Neural cell (in vitro differentiated cells): ENCODE data around the gene EYS. TPM values are rescaled to one million over a fixed set of nuclear protein-coding genes. Genes with fewer than 3 reads are reported as not detected.

ENCODE experiments used
- H2AFZ ChIP-seq: fragments of 200-600, 300-800 bp; sonication (generic), shearing (Covaris generic); 2 replicates; pipeline ENCODE4 v1.6.0; 2014; ENCODE audit warnings: low read depth, mild to moderate bottlenecking, antibody characterized with exemption, low read length, moderate library complexity
- H3F3A ChIP-seq: fragments of 200-600 bp; shearing (Covaris generic); 2 replicates; pipeline ENCODE4 v1.6.1; 2016; ENCODE audit warnings: mild to moderate bottlenecking, moderate library complexity, mixed read lengths, antibody characterized with exemption, low read length; ENCODE audit not compliant: insufficient read depth, poor library complexity, severe bottlenecking
- H3K27ac ChIP-seq: fragments of 200-600, 300-800 bp; sonication (generic), shearing (Covaris generic); 2 replicates; pipeline ENCODE4 v1.5.1; 2014; ENCODE audit warnings: mild to moderate bottlenecking, low read length, moderate library complexity
- H3K27me3 ChIP-seq: fragments of 300-800, 200-600 bp; sonication (generic), shearing (Covaris generic); 2 replicates; pipeline ENCODE4 v1.6.0; 2014; ENCODE audit warnings: mild to moderate bottlenecking, low read depth, low read length, moderate library complexity; ENCODE audit not compliant: insufficient read depth
- H3K36me3 ChIP-seq: fragments of 300-800, 200-600 bp; sonication (generic), shearing (Covaris generic); 2 replicates; pipeline ENCODE4 v1.5.1; 2014; ENCODE audit warnings: mild to moderate bottlenecking, antibody characterized with exemption, low read length, moderate library complexity; ENCODE audit not compliant: insufficient read depth
- H3K4me2 ChIP-seq: fragments of 300-800, 200-600 bp; sonication (generic), shearing (Covaris generic); 2 replicates; pipeline ENCODE4 v1.6.0; 2014; ENCODE audit warnings: mild to moderate bottlenecking, low read length
- H3K4me3 ChIP-seq: fragments of 300-800, 200-600 bp; sonication (generic), shearing (Covaris generic); 2 replicates; pipeline ENCODE4 v1.5.1; 2014; ENCODE audit warnings: mild to moderate bottlenecking, low read length, moderate library complexity
- H3K79me2 ChIP-seq: fragments of 200-600 bp; shearing (Covaris generic); replicated peaks from 2 replicates; pipeline ENCODE4 v1.6.0; 2014; ENCODE audit warnings: mild to moderate bottlenecking, low read length, moderate library complexity; ENCODE audit not compliant: insufficient read depth
- H3K9ac ChIP-seq: fragments of 300-800, 200-600 bp; sonication (generic), shearing (Covaris generic); 2 replicates; pipeline ENCODE4 v1.6.1; 2016; ENCODE audit warnings: mild to moderate bottlenecking, low read length, mixed read lengths
- H3K9me2 ChIP-seq: fragments of 200-600 bp; shearing (Covaris generic); 2 replicates; pipeline ENCODE4 v1.6.1; 2016; ENCODE audit warnings: mild to moderate bottlenecking, low read length, mixed read lengths; ENCODE audit not compliant: insufficient read depth
- H3K9me3 ChIP-seq: fragments of 200-600, 300-800 bp; sonication (generic), shearing (Covaris generic); 2 replicates; pipeline ENCODE4 v1.6.1; 2016; ENCODE audit warnings: mild to moderate bottlenecking, mixed run types, low read length, moderate library complexity, mixed read lengths
- H4K20me1 ChIP-seq: fragments of 200-600 bp; shearing (Covaris generic); 2 replicates; pipeline ENCODE4 v1.6.1; 2016; ENCODE audit warnings: mild to moderate bottlenecking, mixed run types; ENCODE audit not compliant: insufficient read depth
- EP300 ChIP-seq: fragments of 450-650 bp; conservative IDR thresholded peaks from 2 replicates; pipeline ENCODE4 v1.6.1; 2014; ENCODE audit warnings: antibody characterized with exemption, mild to moderate bottlenecking, moderate library complexity; ENCODE audit not compliant: poor library complexity, severe bottlenecking
- EZH2 ChIP-seq: fragments of 200-600, 300-800 bp; shearing (Covaris generic), sonication (generic); IDR thresholded peaks from 2 replicates; pipeline ENCODE4 v1.6.1; 2014; ENCODE audit warnings: antibody characterized with exemption, low read length, borderline replicate concordance, mild to moderate bottlenecking; ENCODE audit not compliant: insufficient read depth, poor library complexity, severe bottlenecking
- MXI1 ChIP-seq: fragments of 450-650 bp; conservative IDR thresholded peaks from 2 replicates; pipeline ENCODE4 v1.6.1; 2014; ENCODE audit warnings: antibody characterized with exemption, mild to moderate bottlenecking; ENCODE audit not compliant: poor library complexity, severe bottlenecking
- POLR2AphosphoS5 ChIP-seq: IDR thresholded peaks from 2 replicates; pipeline ENCODE4 v1.6.1; 2012
- RAD21 ChIP-seq: fragments of 450-650 bp; conservative IDR thresholded peaks from 2 replicates; pipeline ENCODE4 v1.6.1; 2014; ENCODE audit warnings: antibody characterized with exemption, mild to moderate bottlenecking, moderate library complexity
- SMC3 ChIP-seq: fragments of 450-650 bp; conservative IDR thresholded peaks from 2 replicates; pipeline ENCODE4 v1.6.1; 2014; ENCODE audit warnings: antibody characterized with exemption, mild to moderate bottlenecking, moderate library complexity; ENCODE audit not compliant: poor library complexity
- TAF1 ChIP-seq: IDR thresholded peaks from 2 replicates; pipeline ENCODE4 v1.6.1; 2012; ENCODE audit warnings: low read depth
- polyA plus RNA-seq: library from polyadenylated mRNA; depleted of rRNA; stranded (reverse); fragments of >200 nt; gene quantifications from 2 replicates; pipeline ENCODE4 v1.2.3, GENCODE V29; 2014
- TF ChIP-seq, protein P1 (sequence below): fragments of 450-650 bp; IDR thresholded peaks from 2 replicates; pipeline ENCODE4 v1.5.1; 2014; ENCODE audit warnings: antibody characterized with exemption, mild to moderate bottlenecking, moderate library complexity; ENCODE audit not compliant: poor library complexity, severe bottlenecking
- TF ChIP-seq, protein P2 (sequence below): IDR thresholded peaks from 2 replicates; pipeline ENCODE4 v1.6.1; 2012; ENCODE audit warnings: borderline replicate concordance

Gene EYS
- polyA plus RNA-seq, 1 donor from 2014 or later, result 0.38 TPM

DNA sequence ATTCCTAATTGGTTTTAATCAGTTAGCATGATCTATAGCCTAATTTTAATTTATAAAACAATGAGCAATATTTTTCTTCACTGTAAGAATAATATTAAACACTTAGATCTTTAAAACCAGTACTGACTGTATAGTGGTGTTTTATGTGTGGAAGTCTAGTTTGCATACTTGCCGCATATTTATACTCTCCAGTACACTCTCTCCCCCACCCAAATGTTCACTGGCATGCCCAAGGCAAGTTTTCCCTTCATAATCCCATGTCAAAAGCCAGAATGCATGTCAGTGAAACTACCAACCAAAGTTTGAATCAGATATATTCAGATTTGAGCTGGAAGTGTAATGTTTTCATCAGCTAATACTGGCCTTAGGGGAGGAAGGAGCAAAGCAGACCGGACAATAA lies 1565.3 kb downstream of the EYS start:
- Histone ChIP-seq H3K79me2 (no peaks in the 10 kb centered on the region), H3K4me2 (no peak overlapping the region), H3F3A (no peaks in the 10 kb centered on the region), H4K20me1 (no peaks in the 10 kb centered on the region), H3K9ac (no peak overlapping the region), H2AFZ (no peak overlapping the region), H3K9me2 (no peaks in the 10 kb centered on the region), H3K9me3 (no peaks in the 10 kb centered on the region), H3K4me3 (no peak overlapping the region), H3K36me3 (no peaks in the 10 kb centered on the region), H3K27ac (no peak overlapping the region), H3K27me3 (no peaks in the 10 kb centered on the region)
- TF ChIP-seq EZH2 (no peak), SMC3 (no peak), RAD21 (no peak), EP300 (no peak), POLR2AphosphoS5 (no peak), TAF1 (no peak), MXI1 (no peak)
- TF ChIP-seq, protein P1, sequence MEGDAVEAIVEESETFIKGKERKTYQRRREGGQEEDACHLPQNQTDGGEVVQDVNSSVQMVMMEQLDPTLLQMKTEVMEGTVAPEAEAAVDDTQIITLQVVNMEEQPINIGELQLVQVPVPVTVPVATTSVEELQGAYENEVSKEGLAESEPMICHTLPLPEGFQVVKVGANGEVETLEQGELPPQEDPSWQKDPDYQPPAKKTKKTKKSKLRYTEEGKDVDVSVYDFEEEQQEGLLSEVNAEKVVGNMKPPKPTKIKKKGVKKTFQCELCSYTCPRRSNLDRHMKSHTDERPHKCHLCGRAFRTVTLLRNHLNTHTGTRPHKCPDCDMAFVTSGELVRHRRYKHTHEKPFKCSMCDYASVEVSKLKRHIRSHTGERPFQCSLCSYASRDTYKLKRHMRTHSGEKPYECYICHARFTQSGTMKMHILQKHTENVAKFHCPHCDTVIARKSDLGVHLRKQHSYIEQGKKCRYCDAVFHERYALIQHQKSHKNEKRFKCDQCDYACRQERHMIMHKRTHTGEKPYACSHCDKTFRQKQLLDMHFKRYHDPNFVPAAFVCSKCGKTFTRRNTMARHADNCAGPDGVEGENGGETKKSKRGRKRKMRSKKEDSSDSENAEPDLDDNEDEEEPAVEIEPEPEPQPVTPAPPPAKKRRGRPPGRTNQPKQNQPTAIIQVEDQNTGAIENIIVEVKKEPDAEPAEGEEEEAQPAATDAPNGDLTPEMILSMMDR, result no peak
- TF ChIP-seq, protein P2, sequence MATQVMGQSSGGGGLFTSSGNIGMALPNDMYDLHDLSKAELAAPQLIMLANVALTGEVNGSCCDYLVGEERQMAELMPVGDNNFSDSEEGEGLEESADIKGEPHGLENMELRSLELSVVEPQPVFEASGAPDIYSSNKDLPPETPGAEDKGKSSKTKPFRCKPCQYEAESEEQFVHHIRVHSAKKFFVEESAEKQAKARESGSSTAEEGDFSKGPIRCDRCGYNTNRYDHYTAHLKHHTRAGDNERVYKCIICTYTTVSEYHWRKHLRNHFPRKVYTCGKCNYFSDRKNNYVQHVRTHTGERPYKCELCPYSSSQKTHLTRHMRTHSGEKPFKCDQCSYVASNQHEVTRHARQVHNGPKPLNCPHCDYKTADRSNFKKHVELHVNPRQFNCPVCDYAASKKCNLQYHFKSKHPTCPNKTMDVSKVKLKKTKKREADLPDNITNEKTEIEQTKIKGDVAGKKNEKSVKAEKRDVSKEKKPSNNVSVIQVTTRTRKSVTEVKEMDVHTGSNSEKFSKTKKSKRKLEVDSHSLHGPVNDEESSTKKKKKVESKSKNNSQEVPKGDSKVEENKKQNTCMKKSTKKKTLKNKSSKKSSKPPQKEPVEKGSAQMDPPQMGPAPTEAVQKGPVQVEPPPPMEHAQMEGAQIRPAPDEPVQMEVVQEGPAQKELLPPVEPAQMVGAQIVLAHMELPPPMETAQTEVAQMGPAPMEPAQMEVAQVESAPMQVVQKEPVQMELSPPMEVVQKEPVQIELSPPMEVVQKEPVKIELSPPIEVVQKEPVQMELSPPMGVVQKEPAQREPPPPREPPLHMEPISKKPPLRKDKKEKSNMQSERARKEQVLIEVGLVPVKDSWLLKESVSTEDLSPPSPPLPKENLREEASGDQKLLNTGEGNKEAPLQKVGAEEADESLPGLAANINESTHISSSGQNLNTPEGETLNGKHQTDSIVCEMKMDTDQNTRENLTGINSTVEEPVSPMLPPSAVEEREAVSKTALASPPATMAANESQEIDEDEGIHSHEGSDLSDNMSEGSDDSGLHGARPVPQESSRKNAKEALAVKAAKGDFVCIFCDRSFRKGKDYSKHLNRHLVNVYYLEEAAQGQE, result no peak

DNA sequence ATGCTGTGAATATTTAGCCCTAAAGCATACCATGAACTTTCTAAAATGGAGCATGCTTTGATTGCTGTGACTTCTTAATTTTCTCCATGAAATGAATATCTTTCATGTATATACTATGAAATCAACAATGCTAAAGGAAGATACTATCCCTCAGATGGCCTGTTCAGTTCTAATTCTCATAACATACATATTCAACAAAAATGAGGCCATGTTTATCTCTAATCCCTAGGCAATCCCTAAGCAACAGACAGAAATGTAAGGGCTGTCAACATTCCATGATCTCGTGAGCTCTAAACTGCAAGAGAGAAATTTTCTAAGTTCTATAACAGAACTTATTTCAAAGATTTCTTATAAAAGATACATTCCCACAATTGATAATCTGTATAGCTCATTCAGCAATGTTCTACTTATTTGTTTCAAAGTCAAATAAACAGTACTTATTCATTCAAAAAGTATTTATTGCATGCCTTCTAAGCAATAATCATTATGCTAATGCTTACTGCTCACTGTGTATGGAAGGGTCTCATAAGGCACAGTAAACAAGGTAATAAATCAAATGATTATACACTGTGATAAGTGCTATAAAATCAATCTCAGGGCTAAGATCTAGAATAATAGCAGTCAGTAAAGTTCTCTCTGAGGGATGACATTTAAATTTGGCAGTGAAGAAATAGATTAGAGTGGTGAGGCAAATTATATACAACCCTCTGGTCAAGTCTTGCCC lies 1578.6 kb downstream of the EYS start:
- H3K9me2 ChIP-seq, result no peaks in the 10 kb centered on the region
- no peak overlapping the region for H3K4me3 ChIP-seq
- no peak overlapping the region for H2AFZ ChIP-seq
- no peaks in the 10 kb centered on the region for H3K27me3 ChIP-seq
- H4K20me1 ChIP-seq, result no peaks in the 10 kb centered on the region
- TF ChIP-seq POLR2AphosphoS5 (no peak), EP300 (no peak), RAD21 (no peak), SMC3 (no peak), MXI1 (no peak), EZH2 (no peak), TAF1 (no peak)
- TF ChIP-seq, protein P1, result no peak
- TF ChIP-seq, protein P2, result no peak
- H3K36me3 ChIP-seq, result no peaks in the 10 kb centered on the region
- no peak overlapping the region for H3K27ac ChIP-seq
- no peaks in the 10 kb centered on the region for H3K79me2 ChIP-seq
- no peak overlapping the region for H3K9ac ChIP-seq
- no peaks in the 10 kb centered on the region for H3F3A ChIP-seq
- no peaks in the 10 kb centered on the region for H3K9me3 ChIP-seq
- H3K4me2 ChIP-seq, result no peak overlapping the region
